ENCODE measurements around the gene PTPRD.

GRCh38 chr9:10633785-10634184, 21.0 kb upstream of the PTPRD start:
- TF ChIP-seq POLR2A (IDR thresholded peaks at IDR 0.05) (no peak), CTCF (IDR thresholded peaks at IDR 0.05 in 4 of 5, conservative IDR thresholded peaks at IDR 0.05 in 1 of 5) (no peak)
